ENCODE measurements around the gene AGBL4. TPM values are rescaled to one million over a fixed set of nuclear protein-coding genes. Genes with fewer than 3 reads are reported as not detected.

AGBL4 gene
- total and polyA plus RNA-seq, 2 experiments from 2014 or later: not detected

- Histone ChIP-seq H3K27me3 (replicated peaks; ENCODE audit: insufficient read depth) (no peaks in the 10 kb centered on the region), H3K9me2 (ENCODE audit: insufficient read depth) (no peaks in the 10 kb centered on the region), H3K79me2 (ENCODE audit: insufficient read depth) (no peaks in the 10 kb centered on the region), H4K20me1 (ENCODE audit: insufficient read depth) (no peaks in the 10 kb centered on the region), H3K4me3 (no peak overlapping the region), H3K4me2 (ENCODE audit: unreplicated experiment) (no peak overlapping the region), H3F3A (ENCODE audit: insufficient read depth) (no peaks in the 10 kb centered on the region), H2AFZ (no peak overlapping the region), H3K9me3 (ENCODE audit: low read depth) (no peaks in the 10 kb centered on the region), H3K4me1 (ENCODE audit: insufficient read depth) (no peaks in the 10 kb centered on the region), H3K27ac (no peak overlapping the region), H3K9ac (no peak overlapping the region), H3K36me3 (ENCODE audit: low read depth) (no peaks in the 10 kb centered on the region)
- no peak for TF ChIP-seq EZH2phosphoT487 (IDR thresholded peaks at IDR 0.05; ENCODE audit: insufficient read depth, low read depth)
- TF ChIP-seq EZH2 (IDR thresholded peaks at IDR 0.05; ENCODE audit: insufficient read depth, poor library complexity, severe bottlenecking): no peak
- 33% methylated on average over 2 of the region's 2 CpGs; no CpG with 5 or more reads in 1 of the 2 experiments for WGBS, 2 experiments (ENCODE audit: low coverage in 1 of 2, low lambda C conversion rate in 2 of 2, missing lambda C conversion rate in 2 of 2)
- DNase-seq: no peak
- in situ Hi-C loops (cut with MboI): no loop called here
Measured at GRCh38 chr1:49346767-49347349, 676.9 kb downstream of the AGBL4 start.

- Histone ChIP-seq H3K4me2 (ENCODE audit: unreplicated experiment) (no peak overlapping the region), H3K4me3 (no peak overlapping the region), H3K4me1 (ENCODE audit: insufficient read depth) (no peaks in the 10 kb centered on the region), H4K20me1 (ENCODE audit: insufficient read depth) (no peaks in the 10 kb centered on the region), H3K9ac (no peak overlapping the region), H3F3A (ENCODE audit: insufficient read depth) (no peaks in the 10 kb centered on the region), H3K27me3 (replicated peaks; ENCODE audit: insufficient read depth) (no peaks in the 10 kb centered on the region), H3K36me3 (ENCODE audit: low read depth) (no peaks in the 10 kb centered on the region), H3K9me3 (ENCODE audit: low read depth) (no peaks in the 10 kb centered on the region), H2AFZ (no peak overlapping the region), H3K27ac (no peak overlapping the region), H3K79me2 (ENCODE audit: insufficient read depth) (no peaks in the 10 kb centered on the region), H3K9me2 (ENCODE audit: insufficient read depth) (no peaks in the 10 kb centered on the region)
- WGBS, 2 experiments (ENCODE audit: low coverage in 1 of 2, low lambda C conversion rate in 2 of 2, missing lambda C conversion rate in 2 of 2): 3 to 8% methylated on average over 2 of the region's 2 CpGs
- TF ChIP-seq EZH2phosphoT487 (IDR thresholded peaks at IDR 0.05; ENCODE audit: insufficient read depth, low read depth) (no peak), EZH2 (IDR thresholded peaks at IDR 0.05; ENCODE audit: insufficient read depth, poor library complexity, severe bottlenecking) (no peak)
- in situ Hi-C loops (cut with MboI): no loop called here
- DNase-seq: no peak
Measured at GRCh38 chr1:49340576-49340975, 683.2 kb downstream of the AGBL4 start.

- no peak overlapping the region for H2AFZ ChIP-seq
- no peaks in the 10 kb centered on the region for H3K9me3 ChIP-seq (ENCODE audit: low read depth)
- H4K20me1 ChIP-seq (ENCODE audit: insufficient read depth): no peaks in the 10 kb centered on the region
- 4 to 7% methylated on average over 4 of the region's 4 CpGs for WGBS, 2 experiments (ENCODE audit: low coverage in 1 of 2, low lambda C conversion rate in 2 of 2, missing lambda C conversion rate in 2 of 2)
- no peak overlapping the region for H3K9ac ChIP-seq
- no peak overlapping the region for H3K4me3 ChIP-seq
- no peak for DNase-seq
- H3K79me2 ChIP-seq (ENCODE audit: insufficient read depth): no peaks in the 10 kb centered on the region
- TF ChIP-seq EZH2phosphoT487 (IDR thresholded peaks at IDR 0.05; ENCODE audit: insufficient read depth, low read depth) (no peak), EZH2 (IDR thresholded peaks at IDR 0.05; ENCODE audit: insufficient read depth, poor library complexity, severe bottlenecking) (no peak)
- H3K36me3 ChIP-seq (ENCODE audit: low read depth): no peaks in the 10 kb centered on the region
- in situ Hi-C loops (cut with MboI): no loop called here
- H3K27me3 ChIP-seq (replicated peaks; ENCODE audit: insufficient read depth): no peaks in the 10 kb centered on the region
- no peaks in the 10 kb centered on the region for H3K9me2 ChIP-seq (ENCODE audit: insufficient read depth)
- no peaks in the 10 kb centered on the region for H3F3A ChIP-seq (ENCODE audit: insufficient read depth)
- no peak overlapping the region for H3K27ac ChIP-seq
- H3K4me1 ChIP-seq (ENCODE audit: insufficient read depth): no peaks in the 10 kb centered on the region
- no peak overlapping the region for H3K4me2 ChIP-seq (ENCODE audit: unreplicated experiment)
Measured at GRCh38 chr1:49339043-49339442, 684.7 kb downstream of the AGBL4 start.

- H4K20me1 ChIP-seq (ENCODE audit: insufficient read depth): no peaks in the 10 kb centered on the region
- TF ChIP-seq EZH2phosphoT487 (IDR thresholded peaks at IDR 0.05; ENCODE audit: insufficient read depth, low read depth): no peak
- H3K4me2 ChIP-seq (ENCODE audit: unreplicated experiment): no peak overlapping the region
- no peaks in the 10 kb centered on the region for H3K9me2 ChIP-seq (ENCODE audit: insufficient read depth)
- no peaks in the 10 kb centered on the region for H3K4me1 ChIP-seq (ENCODE audit: insufficient read depth)
- H3K27me3 ChIP-seq (replicated peaks; ENCODE audit: insufficient read depth): no peaks in the 10 kb centered on the region
- H3K27ac ChIP-seq: no peak overlapping the region
- no peak overlapping the region for H3K9ac ChIP-seq
- WGBS, 2 experiments (ENCODE audit: low coverage in 1 of 2, low lambda C conversion rate in 2 of 2, missing lambda C conversion rate in 2 of 2): 50% methylated on average over 1 of the region's 1 CpG
- DNase-seq: no peak
- H3F3A ChIP-seq (ENCODE audit: insufficient read depth): no peaks in the 10 kb centered on the region
- in situ Hi-C loops (cut with MboI): no loop called here
- no peak overlapping the region for H2AFZ ChIP-seq
- H3K9me3 ChIP-seq (ENCODE audit: low read depth): no peaks in the 10 kb centered on the region
- H3K36me3 ChIP-seq (ENCODE audit: low read depth): no peaks in the 10 kb centered on the region
- no peak overlapping the region for H3K4me3 ChIP-seq
- H3K79me2 ChIP-seq (ENCODE audit: insufficient read depth): no peaks in the 10 kb centered on the region
Measured at GRCh38 chr1:49337251-49337650, 686.5 kb downstream of the AGBL4 start.

- H4K20me1 ChIP-seq (ENCODE audit: insufficient read depth): no peaks in the 10 kb centered on the region
- DNase-seq: no peak
- no peak overlapping the region for H3K9ac ChIP-seq
- no peak for TF ChIP-seq EZH2 (IDR thresholded peaks at IDR 0.05; ENCODE audit: insufficient read depth, poor library complexity, severe bottlenecking)
- no peak for TF ChIP-seq EZH2phosphoT487 (IDR thresholded peaks at IDR 0.05; ENCODE audit: insufficient read depth, low read depth)
- H3K79me2 ChIP-seq (ENCODE audit: insufficient read depth): no peaks in the 10 kb centered on the region
- WGBS, 2 experiments (ENCODE audit: low coverage in 1 of 2, low lambda C conversion rate in 2 of 2, missing lambda C conversion rate in 2 of 2): 7 to 16% methylated on average over 2 of the region's 2 CpGs
- no peaks in the 10 kb centered on the region for H3K27me3 ChIP-seq (replicated peaks; ENCODE audit: insufficient read depth)
- no peak overlapping the region for H3K4me3 ChIP-seq
- no peak overlapping the region for H3K27ac ChIP-seq
- H3K4me1 ChIP-seq (ENCODE audit: insufficient read depth): no peaks in the 10 kb centered on the region
- H3K9me2 ChIP-seq (ENCODE audit: insufficient read depth): no peaks in the 10 kb centered on the region
- no peaks in the 10 kb centered on the region for H3K36me3 ChIP-seq (ENCODE audit: low read depth)
- in situ Hi-C loops (cut with MboI): no loop called here
- H3F3A ChIP-seq (ENCODE audit: insufficient read depth): no peaks in the 10 kb centered on the region
- no peak overlapping the region for H2AFZ ChIP-seq
- H3K9me3 ChIP-seq (ENCODE audit: low read depth): no peaks in the 10 kb centered on the region
- no peak overlapping the region for H3K4me2 ChIP-seq (ENCODE audit: unreplicated experiment)
Measured at GRCh38 chr1:49333906-49334305, 689.8 kb downstream of the AGBL4 start.

Data from GM23248 (cell line).